ENCODE measurements around the gene PCMT1.
"Not testable (repeated sequence)": the region's sequence is repeated elsewhere in the genome, so short reads cannot be mapped to it uniquely, and the experiment has no call there.

The PCMT1 gene

GRCh38 chr6:149851461-149852110 lies 102.0 kb downstream of the PCMT1 start:
- DNase-seq (ENCODE audit: low read depth, low spot score): no peak
- H3K27ac ChIP-seq: peak overlapping the region; percentile 99

- peak overlapping the region; percentile 99 for H3K27ac ChIP-seq
- no peak for DNase-seq (ENCODE audit: low read depth, low spot score)
Measured at GRCh38 chr6:149852180-149852579, 102.6 kb downstream of the PCMT1 start.

DNA sequence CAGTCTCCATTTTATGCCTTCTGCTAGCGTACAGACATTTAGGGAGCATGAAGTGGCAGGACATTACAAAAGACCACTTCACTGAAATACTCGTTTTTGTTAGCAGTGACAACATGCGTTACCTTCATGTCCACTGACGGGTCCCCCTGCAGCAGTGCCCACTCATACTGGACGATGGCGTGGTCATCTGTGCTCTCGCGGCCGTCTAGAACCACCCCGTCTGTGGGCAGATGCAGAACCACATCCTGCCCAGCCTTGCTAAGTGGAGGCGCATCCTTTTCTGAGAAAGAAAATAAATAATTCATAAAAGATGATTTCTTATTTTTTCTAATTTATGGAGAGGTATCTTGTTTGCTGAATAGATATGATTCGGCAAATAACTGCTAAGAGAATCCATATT lies 103.3 kb downstream of the PCMT1 start:
- peak overlapping the region; percentile 99 for H3K27ac ChIP-seq
- no peak for DNase-seq (ENCODE audit: low read depth, low spot score)

- DNase-seq (ENCODE audit: low read depth, low spot score): not testable (repeated sequence)
- peak overlapping the region; percentile 99 for H3K27ac ChIP-seq
Measured at GRCh38 chr6:149854017-149854416, 104.5 kb downstream of the PCMT1 start.

- H3K27ac ChIP-seq: peak overlapping the region; percentile 99
- DNase-seq (ENCODE audit: low read depth, low spot score): no peak
Measured at GRCh38 chr6:149854532-149854931, 105.0 kb downstream of the PCMT1 start.

DNA sequence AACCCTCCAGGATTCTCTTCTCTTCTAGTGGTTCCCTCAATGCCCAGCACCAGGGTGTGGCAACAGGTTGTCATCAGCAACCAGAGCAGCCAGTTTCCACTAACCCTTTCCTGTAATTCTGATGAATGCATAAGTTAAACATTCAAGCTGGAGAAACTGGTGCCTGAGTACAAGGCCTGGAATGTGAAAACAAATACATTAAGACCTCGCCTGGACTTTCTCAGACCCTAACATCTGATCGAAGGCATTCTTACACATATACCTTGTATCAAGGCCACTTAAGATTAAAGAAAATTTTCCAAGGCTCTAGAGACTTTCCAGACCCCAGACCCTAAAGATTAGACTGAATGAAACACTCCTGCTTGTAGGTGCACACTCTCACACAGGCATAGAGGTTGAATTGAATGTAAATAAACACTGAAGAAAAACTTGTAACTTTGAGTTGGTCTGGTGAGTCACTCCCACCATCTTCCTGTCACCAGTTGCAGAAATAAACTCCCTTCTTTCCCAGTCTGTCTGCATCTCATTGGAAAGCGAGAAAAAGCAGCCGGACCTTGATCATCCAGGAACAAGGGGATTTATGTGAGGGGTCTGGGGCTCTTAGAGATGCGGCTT lies 105.6 kb downstream of the PCMT1 start:
- DNase-seq (ENCODE audit: low read depth, low spot score): peak; percentile 89
- H3K27ac ChIP-seq: peak overlapping the region; percentile 99

- peak overlapping the region; percentile 99 for H3K27ac ChIP-seq
- DNase-seq (ENCODE audit: low read depth, low spot score): no peak
Measured at GRCh38 chr6:149855741-149856140, 106.2 kb downstream of the PCMT1 start.

GRCh38 chr6:149856256-149856994 lies 106.9 kb downstream of the PCMT1 start:
- no peak for DNase-seq (ENCODE audit: low read depth, low spot score)
- peak overlapping the region; percentile 99 for H3K27ac ChIP-seq

DNA sequence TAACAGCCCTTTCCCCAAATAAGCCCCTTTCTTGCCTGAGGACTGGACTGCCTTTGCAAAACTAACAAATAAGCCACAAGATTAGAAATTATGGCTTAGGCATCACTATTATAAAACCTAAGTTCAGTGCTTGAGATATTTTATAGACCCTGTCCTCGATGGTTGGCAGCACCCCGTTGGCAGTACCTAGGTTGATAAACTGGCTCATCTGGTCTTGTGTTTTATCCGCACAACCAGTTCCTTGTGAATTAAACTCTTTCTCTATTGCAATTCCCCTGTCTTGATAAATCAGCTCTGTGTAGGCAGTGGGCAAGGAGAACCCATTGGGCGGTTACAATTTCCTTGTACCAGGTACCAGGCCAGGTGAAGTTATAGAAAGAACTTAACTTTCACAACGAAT lies 108.0 kb downstream of the PCMT1 start:
- H3K27ac ChIP-seq: peak overlapping the region; percentile 99

DNA sequence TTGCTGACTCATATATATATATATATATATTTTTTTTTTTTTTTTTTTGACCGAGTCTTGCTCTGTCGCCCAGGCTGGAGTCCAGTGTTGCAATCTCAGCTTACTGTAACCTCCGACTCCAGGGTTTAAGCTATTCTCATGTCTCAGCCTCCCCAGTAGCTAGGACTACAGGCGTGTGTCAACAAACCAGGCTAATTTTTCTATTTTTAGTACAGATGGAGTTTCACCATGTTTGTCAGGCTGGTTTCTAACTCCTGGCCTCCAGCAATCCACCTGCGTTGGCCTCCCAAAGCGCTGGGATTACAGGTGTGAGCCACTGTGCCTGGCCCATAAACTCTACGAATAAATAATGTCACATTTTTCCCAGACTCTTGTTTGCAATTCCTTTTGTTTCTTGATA lies 109.8 kb downstream of the PCMT1 start:
- no peak for DNase-seq (ENCODE audit: low read depth, low spot score)

More for the DNA sequence above, 108.0 kb downstream of the PCMT1 start:
- DNase-seq (ENCODE audit: low read depth, low spot score): no peak

GRCh38 chr6:149859938-149860337 lies 110.4 kb downstream of the PCMT1 start:
- H3K27ac ChIP-seq: peak overlapping the region; percentile 99
- DNase-seq (ENCODE audit: low read depth, low spot score): no peak

More for the DNA sequence above, 109.8 kb downstream of the PCMT1 start:
- peak overlapping the region; percentile 99 for H3K27ac ChIP-seq

DNA sequence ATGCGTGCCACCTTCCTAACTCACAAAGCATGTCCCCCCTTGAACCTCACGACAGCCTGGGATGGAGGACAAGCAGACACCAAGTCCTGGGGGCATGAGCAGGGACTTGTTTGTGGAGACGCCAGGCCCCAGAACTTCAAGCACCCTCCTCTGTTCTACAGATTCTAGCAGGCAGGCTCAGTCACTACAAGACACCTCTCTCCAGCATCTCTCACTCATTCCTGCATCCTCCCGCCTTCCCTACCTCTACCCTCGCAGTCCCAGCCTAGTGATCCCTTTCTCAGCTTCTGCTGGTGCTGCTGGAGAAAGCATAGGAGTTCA lies 110.9 kb downstream of the PCMT1 start:
- H3K27ac ChIP-seq: no peak overlapping the region
- DNase-seq (ENCODE audit: low read depth, low spot score): no peak

Data from epithelial cell of prostate (primary cell).